Lower lobe of right lung (tissue), 2 donors: ENCODE measurements around the gene SLPI. TPM values are rescaled to one million over a fixed set of nuclear protein-coding genes. Genes with fewer than 3 reads are reported as not detected.

Experiments used
- ATAC-seq, 2 donors: fragments of 200-7000 bp; cut with Tn5 transposase; one replicate each; pipeline ENCODE4 v1.9.1; 2020 to 2022; ENCODE audit warnings: mild to moderate bottlenecking in 2 of 2, moderate library complexity in 2 of 2
- DNase-seq: peaks from one replicate; pipeline ENCODE4 v3.0.0-alpha.2; 2020
- H3K27ac ChIP-seq: fragments of 200-600 bp; one replicate; pipeline ENCODE4 v1.8.0; 2022
- H3K27me3 ChIP-seq: fragments of 200-600 bp; one replicate; pipeline ENCODE4 v1.8.0; 2022; ENCODE audit warnings: low read depth
- H3K36me3 ChIP-seq: fragments of 200-600 bp; one replicate; pipeline ENCODE4 v1.8.0; 2022; ENCODE audit warnings: mild to moderate bottlenecking
- H3K4me1 ChIP-seq: fragments of 200-600 bp; one replicate; pipeline ENCODE4 v1.8.0; 2022
- H3K4me3 ChIP-seq: fragments of 200-600 bp; one replicate; pipeline ENCODE4 v1.8.0; 2022; ENCODE audit warnings: mild to moderate bottlenecking
- H3K9me3 ChIP-seq: fragments of 200-600 bp; one replicate; pipeline ENCODE4 v1.8.0; 2022
- intact Hi-C: fragments of 100-400 bp; cut with DNase I; formaldehyde crosslinking; loops from one replicate; pipeline ENCODE4 v1.11.0; 2022
- total RNA-seq: library from RNA; stranded (reverse); fragmentation: NEBNext Ultra II Directional; extraction: Animal tissue kit (Norgen Biotek cat#: 25700); gene quantifications from one replicate; pipeline ENCODE4 v1.2.1, GENCODE V29; 2021
- TF ChIP-seq, protein P1 (sequence below): fragments of 200-600 bp; IDR thresholded peaks from one replicate; pipeline ENCODE4 v1.8.0; 2022; ENCODE audit warnings: antibody characterized with exemption, mild to moderate bottlenecking
- donor health status: DM: no; HTN: yes; CAD: no; lungs with severe emphysema.

Gene SLPI
- total RNA-seq, 1 donor from 2014 or later: 1,714 TPM

DNA sequence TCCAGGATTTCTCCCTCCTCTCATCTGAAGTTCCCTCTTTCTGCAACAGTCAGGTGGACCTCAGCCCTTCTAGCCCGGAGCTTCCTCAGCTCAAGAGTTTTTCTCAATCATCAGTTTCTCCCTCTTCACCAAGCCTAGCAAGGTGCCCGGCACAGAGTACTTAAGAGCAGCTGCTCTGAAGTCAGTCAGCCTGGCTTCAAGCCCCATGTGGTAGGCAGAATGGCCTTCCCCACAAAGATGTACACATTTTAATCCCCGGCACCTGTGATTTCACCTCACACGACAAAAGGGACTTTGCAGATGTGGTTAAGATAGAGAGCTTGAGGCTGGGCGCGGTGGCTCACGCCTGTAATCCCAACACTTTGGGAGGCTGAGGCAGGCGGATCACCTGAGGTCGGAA, 37.2 kb upstream of the SLPI start:
- no peak overlapping the region for H3K4me3 ChIP-seq
- TF ChIP-seq, protein P1, sequence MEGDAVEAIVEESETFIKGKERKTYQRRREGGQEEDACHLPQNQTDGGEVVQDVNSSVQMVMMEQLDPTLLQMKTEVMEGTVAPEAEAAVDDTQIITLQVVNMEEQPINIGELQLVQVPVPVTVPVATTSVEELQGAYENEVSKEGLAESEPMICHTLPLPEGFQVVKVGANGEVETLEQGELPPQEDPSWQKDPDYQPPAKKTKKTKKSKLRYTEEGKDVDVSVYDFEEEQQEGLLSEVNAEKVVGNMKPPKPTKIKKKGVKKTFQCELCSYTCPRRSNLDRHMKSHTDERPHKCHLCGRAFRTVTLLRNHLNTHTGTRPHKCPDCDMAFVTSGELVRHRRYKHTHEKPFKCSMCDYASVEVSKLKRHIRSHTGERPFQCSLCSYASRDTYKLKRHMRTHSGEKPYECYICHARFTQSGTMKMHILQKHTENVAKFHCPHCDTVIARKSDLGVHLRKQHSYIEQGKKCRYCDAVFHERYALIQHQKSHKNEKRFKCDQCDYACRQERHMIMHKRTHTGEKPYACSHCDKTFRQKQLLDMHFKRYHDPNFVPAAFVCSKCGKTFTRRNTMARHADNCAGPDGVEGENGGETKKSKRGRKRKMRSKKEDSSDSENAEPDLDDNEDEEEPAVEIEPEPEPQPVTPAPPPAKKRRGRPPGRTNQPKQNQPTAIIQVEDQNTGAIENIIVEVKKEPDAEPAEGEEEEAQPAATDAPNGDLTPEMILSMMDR: no peak
- no peak overlapping the region for H3K27ac ChIP-seq
- intact Hi-C loops: no loop called here
- H3K36me3 ChIP-seq: no peaks in the 10 kb centered on the region
- H3K27me3 ChIP-seq: peaks cover 13% of the 10 kb centered on the region
- no peak for DNase-seq
- no peak for ATAC-seq
- no peaks in the 10 kb centered on the region for H3K9me3 ChIP-seq
- H3K4me1 ChIP-seq: peaks cover 25% of the 10 kb centered on the region

DNA sequence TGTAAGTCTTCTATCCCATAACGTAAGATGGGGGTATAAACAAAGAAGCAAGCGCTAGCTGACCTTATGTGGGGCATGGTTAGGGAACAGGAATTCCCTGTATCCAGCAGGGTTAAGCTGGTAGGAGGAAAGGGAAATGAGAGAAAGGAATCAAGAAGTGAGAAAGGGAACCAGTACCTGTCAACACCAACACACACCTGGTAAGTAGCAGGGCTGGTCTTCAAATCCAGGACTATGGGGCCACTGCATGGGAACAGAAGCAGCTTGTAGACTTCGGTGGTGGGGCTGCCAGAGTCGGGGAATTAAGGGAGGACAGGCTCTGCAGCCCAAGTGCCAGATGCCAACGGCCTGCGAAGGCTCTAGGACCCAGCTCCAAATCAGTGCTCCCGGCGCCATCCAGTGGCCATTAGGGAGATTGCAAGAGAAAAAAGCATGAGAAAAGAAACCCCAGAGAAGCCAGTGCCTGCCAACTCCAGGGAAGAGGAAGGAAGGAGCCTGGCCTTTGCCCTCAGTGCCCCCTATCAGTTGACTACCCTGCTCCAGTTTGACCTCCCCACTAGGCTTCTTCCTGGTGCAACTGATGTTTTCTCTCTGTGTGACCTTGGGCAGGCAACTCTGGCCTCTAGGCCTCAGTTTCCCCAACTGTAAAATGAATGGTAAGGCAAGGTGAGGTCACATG, 36.5 kb upstream of the SLPI start:
- peak; percentile 88 for DNase-seq
- intact Hi-C loops: no loop called here
- no peak overlapping the region for H3K4me3 ChIP-seq
- peaks cover 25% of the 10 kb centered on the region for H3K4me1 ChIP-seq
- peaks cover 13% of the 10 kb centered on the region for H3K27me3 ChIP-seq
- no peaks in the 10 kb centered on the region for H3K36me3 ChIP-seq
- ATAC-seq: peak; percentile 76 to 83
- no peak overlapping the region for H3K27ac ChIP-seq
- H3K9me3 ChIP-seq: no peaks in the 10 kb centered on the region
- TF ChIP-seq, protein P1: peak; percentile 89

DNA sequence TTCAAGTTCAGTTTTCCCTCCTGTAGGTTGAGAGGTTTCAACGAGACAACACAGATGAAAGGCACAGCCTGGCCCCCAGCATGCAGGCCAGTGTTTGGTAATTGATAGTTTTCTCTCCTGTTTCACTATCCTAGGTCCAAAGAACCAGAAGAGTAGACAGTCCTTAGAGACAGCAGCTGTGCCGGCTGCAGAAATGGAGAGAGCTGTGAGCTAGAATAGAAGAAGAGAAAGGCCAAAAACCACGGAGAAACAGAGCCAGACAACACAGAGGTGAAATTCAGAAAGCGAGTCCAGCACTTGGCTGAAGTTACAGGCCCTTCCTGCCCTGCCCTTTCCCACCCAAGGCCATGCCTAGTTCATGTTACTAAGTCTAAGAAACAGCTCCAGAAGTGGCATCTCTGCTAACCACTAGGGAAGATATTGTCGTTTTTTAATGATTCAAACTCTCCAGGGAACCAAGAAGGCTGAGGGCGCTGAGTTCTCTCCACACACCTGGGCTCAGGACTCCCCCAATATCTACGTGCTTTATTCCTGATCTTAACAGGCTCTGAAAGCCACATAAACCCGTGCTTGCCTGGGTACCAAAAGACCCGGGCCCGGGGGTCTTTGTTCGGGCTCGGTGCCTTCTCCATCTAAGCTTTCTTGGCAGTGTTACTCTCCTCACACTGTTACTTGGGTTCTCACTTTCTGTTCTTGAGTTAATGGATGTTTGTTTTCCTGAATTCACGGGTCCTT, 35.7 kb upstream of the SLPI start:
- peaks cover 9% of the 10 kb centered on the region for H3K27me3 ChIP-seq
- no peak overlapping the region for H3K4me3 ChIP-seq
- H3K27ac ChIP-seq: no peak overlapping the region
- DNase-seq: no peak
- ATAC-seq: no peak
- H3K36me3 ChIP-seq: no peaks in the 10 kb centered on the region
- intact Hi-C loops: no loop called here
- peaks cover 25% of the 10 kb centered on the region for H3K4me1 ChIP-seq
- TF ChIP-seq, protein P1: no peak
- no peaks in the 10 kb centered on the region for H3K9me3 ChIP-seq

DNA sequence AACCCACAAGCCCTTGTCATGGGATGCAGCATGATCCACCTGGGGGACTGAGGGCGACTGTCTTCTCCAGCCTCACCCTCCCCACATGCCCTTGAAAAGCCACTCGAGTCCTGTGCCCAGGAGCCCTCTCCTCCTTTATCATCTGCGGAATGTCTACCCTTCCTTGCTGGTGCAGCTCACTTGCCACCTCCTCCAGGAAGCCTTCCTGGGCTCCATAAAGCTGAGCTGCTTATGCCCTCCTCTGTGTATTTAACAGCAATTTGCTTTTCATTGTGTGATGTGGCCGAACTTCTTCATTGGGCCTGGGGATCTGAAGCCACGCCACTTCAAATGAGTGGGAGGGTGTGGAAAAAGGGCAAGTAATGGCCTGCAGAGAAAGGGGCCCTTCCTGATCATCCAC, 34.5 kb upstream of the SLPI start:
- Histone ChIP-seq H3K4me1 (peaks cover 21% of the 10 kb centered on the region), H3K9me3 (no peaks in the 10 kb centered on the region), H3K36me3 (no peaks in the 10 kb centered on the region), H3K27me3 (no peaks in the 10 kb centered on the region), H3K4me3 (no peak overlapping the region), H3K27ac (no peak overlapping the region)
- DNase-seq (no peak), ATAC-seq (no peak)
- intact Hi-C loops: no loop called here
- TF ChIP-seq, protein P1: no peak

DNA sequence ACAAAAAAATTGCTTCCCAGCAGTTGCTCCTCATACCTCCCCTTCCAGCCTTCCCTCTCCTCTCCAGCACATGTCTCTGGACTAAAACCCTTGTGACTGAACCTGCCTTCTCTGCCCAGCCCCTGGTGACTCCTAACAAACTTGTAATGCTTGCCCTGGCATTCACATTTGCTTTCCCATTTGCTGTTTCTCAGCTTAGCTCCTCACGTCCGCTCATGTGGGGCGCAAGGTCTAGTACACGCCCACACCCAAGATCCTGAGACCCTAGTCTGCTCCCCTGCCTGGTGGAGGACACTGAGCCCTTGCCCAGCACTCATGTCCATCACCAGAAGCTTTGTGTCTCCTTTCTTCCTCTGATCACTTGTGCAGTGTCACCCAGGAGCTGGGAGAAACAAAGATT, 34.0 kb upstream of the SLPI start:
- intact Hi-C loops: no loop called here
- no peaks in the 10 kb centered on the region for H3K9me3 ChIP-seq
- H3K27me3 ChIP-seq: no peaks in the 10 kb centered on the region
- DNase-seq: no peak
- no peak overlapping the region for H3K27ac ChIP-seq
- no peak overlapping the region for H3K4me3 ChIP-seq
- ATAC-seq: no peak
- no peaks in the 10 kb centered on the region for H3K36me3 ChIP-seq
- TF ChIP-seq, protein P1: no peak
- H3K4me1 ChIP-seq: peaks cover 16% of the 10 kb centered on the region
